HAP-1 (cell line): Measurements from ENCODE around the gene GNGT2.

Experiments
- DNase-seq, 2 experiments: peaks; one replicate each; pipeline ENCODE4 v3.0.0-alpha.2; 2016 to 2020; ENCODE audit warnings: low spot score in 2 of 2
- H3K27me3 ChIP-seq: fragments of 250-450 bp; sonication (Bioruptor Pico); 2 replicates; pipeline ENCODE4 v1.5.1; 2020; ENCODE audit warnings: low read depth, mild to moderate bottlenecking, moderate library complexity
- H3K36me3 ChIP-seq: fragments of 250-450 bp; sonication (Bioruptor Pico); replicated peaks from 2 replicates; pipeline ENCODE4 v1.5.1; 2020; ENCODE audit warnings: mild to moderate bottlenecking
- H3K4me1 ChIP-seq: fragments of 250-450 bp; sonication (Bioruptor Pico); 2 replicates; pipeline ENCODE4 v1.5.1; 2020; ENCODE audit warnings: mild to moderate bottlenecking
- H3K4me3 ChIP-seq: fragments of 250-450 bp; sonication (Bioruptor Pico); 2 replicates; pipeline ENCODE4 v1.5.1; 2020; ENCODE audit warnings: mild to moderate bottlenecking, moderate library complexity
- H3K9me3 ChIP-seq: fragments of 250-450 bp; sonication (Bioruptor Pico); 2 replicates; pipeline ENCODE4 v1.5.1; 2020; ENCODE audit warnings: mild to moderate bottlenecking, moderate library complexity
- in situ Hi-C: fragments of 300-500 bp; cut with MboI; formaldehyde crosslinking; loops from 3 replicates; pipeline ENCODE4 v1.14.3; 2020; ENCODE audit warnings: low sequenced_read_pairs, inconsistent platforms, mixed read lengths

The GNGT2 gene

GRCh38 chr17:49240619-49241018 is 30.2 kb upstream of the GNGT2 start:
- in situ Hi-C loops: loop anchor here (5.0 kb wide), 1 partner anchor 47 kb away; no protein-coding TSS in a partner anchor
- Histone ChIP-seq H3K27me3 (no peaks in the 10 kb centered on the region), H3K4me1 (no peaks in the 10 kb centered on the region), H3K36me3 (no peaks in the 10 kb centered on the region), H3K9me3 (no peaks in the 10 kb centered on the region), H3K4me3 (no peak overlapping the region)
- DNase-seq: no peak

GRCh38 chr17:49239963-49240362 is 29.6 kb upstream of the GNGT2 start:
- no peaks in the 10 kb centered on the region for H3K36me3 ChIP-seq
- no peaks in the 10 kb centered on the region for H3K27me3 ChIP-seq
- no peaks in the 10 kb centered on the region for H3K4me1 ChIP-seq
- in situ Hi-C loops: loop anchor here (5.0 kb wide), 1 partner anchor 47 kb away; no protein-coding TSS in a partner anchor
- no peak for DNase-seq
- H3K9me3 ChIP-seq: no peaks in the 10 kb centered on the region
- no peak overlapping the region for H3K4me3 ChIP-seq

- Histone ChIP-seq H3K4me3 (no peak overlapping the region), H3K36me3 (no peaks in the 10 kb centered on the region), H3K9me3 (no peaks in the 10 kb centered on the region), H3K4me1 (no peaks in the 10 kb centered on the region), H3K27me3 (no peaks in the 10 kb centered on the region)
- no peak for DNase-seq
- in situ Hi-C loops: no loop called here
These were observed 25.5 kb upstream of the GNGT2 start for GRCh38 chr17:49235896-49236295.

- Histone ChIP-seq H3K4me3 (no peak overlapping the region), H3K4me1 (no peaks in the 10 kb centered on the region), H3K36me3 (no peaks in the 10 kb centered on the region), H3K27me3 (no peaks in the 10 kb centered on the region), H3K9me3 (no peaks in the 10 kb centered on the region)
- DNase-seq: no peak
- in situ Hi-C loops: no loop called here
These were observed 24.2 kb upstream of the GNGT2 start for GRCh38 chr17:49234509-49235080.

- no peaks in the 10 kb centered on the region for H3K4me1 ChIP-seq
- in situ Hi-C loops: no loop called here
- no peak for DNase-seq
- no peaks in the 10 kb centered on the region for H3K36me3 ChIP-seq
- no peaks in the 10 kb centered on the region for H3K9me3 ChIP-seq
- H3K4me3 ChIP-seq: no peak overlapping the region
- H3K27me3 ChIP-seq: no peaks in the 10 kb centered on the region
These were observed 21.2 kb upstream of the GNGT2 start for GRCh38 chr17:49231563-49231894.

GRCh38 chr17:49230636-49231562 is 20.5 kb upstream of the GNGT2 start, which contains the start of gene PHOSPHO1:
Gene PHOSPHO1 (minus strand): TSS chr17:49230787. CDS start chr17:49226691, 4,096 bp downstream.
- peak; percentile 83 to 93 for DNase-seq
- in situ Hi-C loops: no loop called here
- peak within 1 kb of the TSS; percentile 59 for H3K4me3 ChIP-seq
- no peaks in the 10 kb centered on the region for H3K27me3 ChIP-seq
- no peaks in the 10 kb centered on the region for H3K9me3 ChIP-seq
- no peaks in the 10 kb centered on the region for H3K4me1 ChIP-seq
- no peaks in the 10 kb centered on the region for H3K36me3 ChIP-seq

- no peak for DNase-seq
- no peaks in the 10 kb centered on the region for H3K9me3 ChIP-seq
- H3K27me3 ChIP-seq: no peaks in the 10 kb centered on the region
- no peaks in the 10 kb centered on the region for H3K36me3 ChIP-seq
- peak overlapping the region; percentile 59 for H3K4me3 ChIP-seq
- no peaks in the 10 kb centered on the region for H3K4me1 ChIP-seq
- in situ Hi-C loops: no loop called here
These were observed 19.6 kb upstream of the GNGT2 start for GRCh38 chr17:49229805-49230600.

GRCh38 chr17:49229076-49229804 is 18.9 kb upstream of the GNGT2 start:
- in situ Hi-C loops: no loop called here
- Histone ChIP-seq H3K4me1 (no peaks in the 10 kb centered on the region), H3K4me3 (no peak overlapping the region; the same call in 1 of the 2 replicates), H3K9me3 (no peaks in the 10 kb centered on the region), H3K36me3 (no peaks in the 10 kb centered on the region), H3K27me3 (no peaks in the 10 kb centered on the region)
- DNase-seq: no peak

GRCh38 chr17:49227436-49228261 is 17.3 kb upstream of the GNGT2 start:
- Histone ChIP-seq H3K4me1 (no peaks in the 10 kb centered on the region), H3K9me3 (no peaks in the 10 kb centered on the region), H3K27me3 (no peaks in the 10 kb centered on the region), H3K4me3 (no peak overlapping the region), H3K36me3 (no peaks in the 10 kb centered on the region)
- in situ Hi-C loops: no loop called here
- DNase-seq: peak; percentile 69 to 88

GRCh38 chr17:49226771-49227435 is 16.5 kb upstream of the GNGT2 start:
- no peaks in the 10 kb centered on the region for H3K36me3 ChIP-seq
- in situ Hi-C loops: no loop called here
- no peaks in the 10 kb centered on the region for H3K27me3 ChIP-seq

GRCh38 chr17:49225554-49226236 is 15.3 kb upstream of the GNGT2 start:
- Histone ChIP-seq H3K27me3 (no peaks in the 10 kb centered on the region), H3K9me3 (no peaks in the 10 kb centered on the region), H3K4me1 (no peaks in the 10 kb centered on the region), H3K36me3 (no peaks in the 10 kb centered on the region), H3K4me3 (no peak overlapping the region)
- no peak for DNase-seq
- in situ Hi-C loops: no loop called here

More at GRCh38 chr17:49226771-49227435, 16.5 kb upstream of the GNGT2 start:
- Histone ChIP-seq H3K9me3 (no peaks in the 10 kb centered on the region), H3K4me3 (no peak overlapping the region), H3K4me1 (no peaks in the 10 kb centered on the region)
- no peak for DNase-seq

GRCh38 chr17:49224997-49225337 is 14.6 kb upstream of the GNGT2 start:
- no peaks in the 10 kb centered on the region for H3K27me3 ChIP-seq

More at GRCh38 chr17:49224997-49225337, 14.6 kb upstream of the GNGT2 start:
- Histone ChIP-seq H3K36me3 (no peaks in the 10 kb centered on the region), H3K9me3 (no peaks in the 10 kb centered on the region), H3K4me1 (no peaks in the 10 kb centered on the region), H3K4me3 (no peak overlapping the region)
- no peak for DNase-seq
- in situ Hi-C loops: no loop called here
